Panc1 (cell line): Measurements from ENCODE around the gene RAP1GDS1. TPM values are rescaled to one million over a fixed set of nuclear protein-coding genes. Genes with fewer than 3 reads are reported as not detected.

Experiments
- ATAC-seq: fragments of 200-7000 bp; cut with Tn5 transposase; 2 replicates; pipeline ENCODE4 v1.9.1; 2020; ENCODE audit warnings: mild to moderate bottlenecking, moderate library complexity
- BruUV-seq: library from RNA; stranded (reverse); fragments of 400-500 nt; replicated peaks from 2 replicates; lab custom pipeline; 2021; lab: Mats Ljungman, UMichigan
- CTCF ChIA-PET: fragments of 300-600 bp; sonication (Branson Sonifier 250); formaldehyde crosslinking; loops from one replicate; lab custom pipeline; 2022; ENCODE audit warnings: antibody characterized with exemption; lab: Charles Lee
- POLR2A ChIA-PET: fragments of 300-600 bp; sonication (Branson Sonifier 250); formaldehyde crosslinking; loops from one replicate; lab custom pipeline; 2022; ENCODE audit warnings: antibody characterized with exemption; lab: Charles Lee
- DNase-seq: peaks from one replicate; pipeline ENCODE4 v3.0.0-alpha.2; 2010; ENCODE audit warnings: low read depth, low spot score
- H3K27ac ChIP-seq: 2 replicates; pipeline ENCODE4 v1.5.1; 2011; ENCODE audit warnings: mild to moderate bottlenecking, low read length, inconsistent platforms
- H3K27me3 ChIP-seq: fragments of 200-500 bp; sonication (Bioruptor generic); 2 replicates; pipeline ENCODE4 v1.6.0; 2014; ENCODE audit warnings: low read length, inconsistent platforms; ENCODE audit not compliant: control insufficient read depth, insufficient read depth
- H3K36me3 ChIP-seq: fragments of 200-500 bp; sonication (Bioruptor generic); 2 replicates; pipeline ENCODE4 v1.5.1; 2014; ENCODE audit warnings: inconsistent platforms, mild to moderate bottlenecking, low read length, moderate library complexity; ENCODE audit not compliant: control insufficient read depth, insufficient read depth
- H3K4me1 ChIP-seq: 2 replicates; pipeline ENCODE4 v1.5.1; 2011; ENCODE audit warnings: inconsistent platforms, mild to moderate bottlenecking, low read length, moderate library complexity; ENCODE audit not compliant: control insufficient read depth, insufficient read depth
- H3K4me3 ChIP-seq, 2 experiments: 2 replicates each; pipeline ENCODE4 v1.5.1; 2011 to 2012; ENCODE audit warnings: low read depth in 2 of 2, low read length in 2 of 2, mild to moderate bottlenecking in 2 of 2, inconsistent platforms in 1 of 2, moderate library complexity in 1 of 2
- H3K9me3 ChIP-seq: fragments of 200-500 bp; sonication (Bioruptor generic); 2 replicates; pipeline ENCODE4 v1.5.1; 2014; ENCODE audit warnings: low read depth, mild to moderate bottlenecking, inconsistent platforms, low read length, moderate library complexity; ENCODE audit not compliant: control insufficient read depth, insufficient read depth
- CTCF ChIP-seq: fragments of 450-650 bp; IDR thresholded peaks from 2 replicates; pipeline ENCODE4 v1.5.1; 2017; ENCODE audit warnings: mild to moderate bottlenecking
- POLR2AphosphoS5 ChIP-seq: IDR thresholded peaks from 2 replicates; pipeline ENCODE4 v1.6.1; 2012; ENCODE audit warnings: mild to moderate bottlenecking, low read depth, low read length, moderate library complexity
- REST ChIP-seq, 2 experiments: IDR thresholded peaks; 2 replicates each; pipeline ENCODE4 v1.6.1; 2011 to 2012; ENCODE audit warnings: low read depth in 2 of 2, control low read depth in 1 of 2, low read length in 1 of 2, mild to moderate bottlenecking in 1 of 2, moderate library complexity in 1 of 2; ENCODE audit not compliant: insufficient read depth in 1 of 2
- SIN3A ChIP-seq: IDR thresholded peaks from 2 replicates; pipeline ENCODE4 v1.6.1; 2012; ENCODE audit warnings: low read depth, mild to moderate bottlenecking, low read length, moderate library complexity, borderline replicate concordance; ENCODE audit not compliant: insufficient read depth
- TCF7L2 ChIP-seq: IDR thresholded peaks from 2 replicates; pipeline ENCODE4 v1.6.1; 2011; ENCODE audit warnings: mild to moderate bottlenecking, low read depth, low read length, inconsistent platforms
- in situ Hi-C: cut with HindIII; loops from 2 replicates; pipeline ENCODE4 v1.10.0; 2016; ENCODE audit warnings: low sequenced_read_pairs, low pct_unique_long_range_greater_than_20kb
- intact Hi-C: fragments of 100-400 bp; cut with micrococcal nuclease; formaldehyde crosslinking; loops from one replicate; pipeline ENCODE4 v1.10.0; 2022; ENCODE audit not compliant: unreplicated experiment
- total RNA-seq: library from RNA; stranded (reverse); gene quantifications from one replicate; pipeline ENCODE4 v1.2.1, GENCODE V29; 2021; ENCODE audit not compliant: unreplicated experiment

RAP1GDS1 gene
- total RNA-seq, 1 experiment from 2014 or later = 39.7 TPM

- POLR2A ChIA-PET = no interaction called here
- TF ChIP-seq REST (IDR thresholded peaks at IDR 0.05; ENCODE audit: insufficient read depth in 1 of 2, low read depth in 2 of 2, low read length in 1 of 2) (no peak), CTCF (no peak), SIN3A (no peak), TCF7L2 (no peak), POLR2AphosphoS5 (no peak)
- DNase-seq (no peak), ATAC-seq (no peak; the same call in 1 of the 2 replicates)
- no TSS peak for BruUV-seq
- H3K4me3 ChIP-seq = no peak overlapping the region
- H3K4me1 ChIP-seq = peaks cover 10% of the 10 kb centered on the region
- H3K27me3 ChIP-seq = no peaks in the 10 kb centered on the region
- H3K9me3 ChIP-seq = no peaks in the 10 kb centered on the region
- in situ Hi-C loops (no loop called here), intact Hi-C loops (no loop called here)
- peak overlapping the region; percentile 54; the same call in 1 of the 2 replicates for H3K27ac ChIP-seq
- CTCF ChIA-PET = no interaction called here
- no peaks in the 10 kb centered on the region for H3K36me3 ChIP-seq
Measured at GRCh38 chr4:98484031-98484430, 222.8 kb downstream of the RAP1GDS1 start.

- ChIA-PET POLR2A (no interaction called here), CTCF (no interaction called here)
- no peak for TF ChIP-seq CTCF
- TF ChIP-seq TCF7L2 = no peak
- TF ChIP-seq POLR2AphosphoS5 = no peak
- TF ChIP-seq REST (IDR thresholded peaks at IDR 0.05; ENCODE audit: insufficient read depth in 1 of 2, low read depth in 2 of 2, low read length in 1 of 2) = no peak
- TF ChIP-seq SIN3A = no peak
- BruUV-seq = no TSS peak
- DNase-seq = no peak
- Histone ChIP-seq H3K4me3 (no peak overlapping the region), H3K36me3 (no peaks in the 10 kb centered on the region), H3K9me3 (no peaks in the 10 kb centered on the region), H3K4me1 (peaks cover 10% of the 10 kb centered on the region), H3K27me3 (no peaks in the 10 kb centered on the region), H3K27ac (no peak overlapping the region)
- in situ Hi-C loops (no loop called here), intact Hi-C loops (loop anchor here (2.0 kb wide), 1 partner anchor 23 kb away; no protein-coding TSS in a partner anchor)
- ATAC-seq = no peak
Measured at GRCh38 chr4:98485816-98486345, 224.7 kb downstream of the RAP1GDS1 start.
